Measurements from ENCODE around the gene TP53BP1. TPM values are rescaled to one million over a fixed set of nuclear protein-coding genes. Genes with fewer than 3 reads are reported as not detected.

The TP53BP1 gene
- polyA plus RNA-seq, 3 donors: 1.8 to 6.7 (median 3.1) TPM

DNA sequence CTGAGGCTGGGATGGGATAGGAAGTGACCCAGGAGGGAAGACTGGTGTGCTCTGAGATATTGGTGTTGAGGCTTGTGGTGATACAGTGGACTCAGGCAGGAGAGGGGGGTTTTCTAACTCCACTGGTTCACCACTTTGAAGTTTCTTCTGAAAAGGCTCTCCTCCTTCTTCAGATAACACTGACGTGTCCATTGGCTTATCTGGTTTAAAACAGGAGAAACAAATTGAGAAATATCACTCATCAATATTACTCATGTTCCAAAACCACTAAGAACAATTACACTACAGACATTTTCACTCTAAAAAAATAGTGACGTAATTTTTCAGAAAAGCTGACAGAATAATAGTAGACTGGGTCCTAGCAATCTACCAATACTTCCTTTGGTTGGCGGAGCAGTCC is 23.1 kb downstream of the TP53BP1 start:
- Mint-ChIP-seq H3K27ac (peak overlapping the region in 2 of 7 donors; percentile 9 to 20), H3K9me3 (no peaks in the 10 kb centered on the region)
- intact Hi-C loops (cut with micrococcal nuclease): no loop called here

DNA sequence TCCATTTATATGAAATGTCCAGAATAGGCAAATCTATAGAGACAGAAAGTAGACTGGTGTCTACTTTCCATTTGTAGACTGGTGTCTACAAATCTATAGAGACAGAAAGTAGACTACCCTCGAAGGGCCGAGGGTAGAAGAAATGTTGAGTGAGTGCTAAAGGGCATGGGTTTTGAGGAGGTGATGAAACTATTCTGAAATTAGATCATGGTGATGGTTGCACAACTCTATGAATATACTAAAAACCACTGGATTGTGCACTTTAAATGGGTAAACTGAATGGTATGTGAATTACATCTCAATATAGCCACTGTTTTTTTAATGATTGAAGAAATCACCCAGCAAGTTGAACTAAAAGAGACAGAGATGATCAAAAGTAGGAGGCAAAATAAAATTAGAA is 27.9 kb downstream of the TP53BP1 start:
- WGBS (ENCODE audit: insufficient coverage): no CpG with 5 or more reads among the region's 2 CpGs
- H3K79me2 ChIP-seq (ENCODE audit: insufficient read depth, low read length): no peaks in the 10 kb centered on the region
- H3K4me3 ChIP-seq (replicated peaks in 1 of 3; ENCODE audit: low read depth in 2 of 3, low read length in 3 of 3): no peak overlapping the region
- Mint-ChIP-seq H3K4me3 (no peak overlapping the region), H3K27ac (peak overlapping the region in 5 of 7 donors; percentile 1 to 75 (median 47)), H3K4me1 (peaks cover 20% of the 10 kb centered on the region), H3K9me3 (no peaks in the 10 kb centered on the region), H3K36me3 (peaks cover 15 to 21% of the 10 kb centered on the region in 2 donors), H3K27me3 (ENCODE audit: low read depth in 3 of 3) (no peaks in the 10 kb centered on the region)
- TF ChIP-seq, protein P1, sequence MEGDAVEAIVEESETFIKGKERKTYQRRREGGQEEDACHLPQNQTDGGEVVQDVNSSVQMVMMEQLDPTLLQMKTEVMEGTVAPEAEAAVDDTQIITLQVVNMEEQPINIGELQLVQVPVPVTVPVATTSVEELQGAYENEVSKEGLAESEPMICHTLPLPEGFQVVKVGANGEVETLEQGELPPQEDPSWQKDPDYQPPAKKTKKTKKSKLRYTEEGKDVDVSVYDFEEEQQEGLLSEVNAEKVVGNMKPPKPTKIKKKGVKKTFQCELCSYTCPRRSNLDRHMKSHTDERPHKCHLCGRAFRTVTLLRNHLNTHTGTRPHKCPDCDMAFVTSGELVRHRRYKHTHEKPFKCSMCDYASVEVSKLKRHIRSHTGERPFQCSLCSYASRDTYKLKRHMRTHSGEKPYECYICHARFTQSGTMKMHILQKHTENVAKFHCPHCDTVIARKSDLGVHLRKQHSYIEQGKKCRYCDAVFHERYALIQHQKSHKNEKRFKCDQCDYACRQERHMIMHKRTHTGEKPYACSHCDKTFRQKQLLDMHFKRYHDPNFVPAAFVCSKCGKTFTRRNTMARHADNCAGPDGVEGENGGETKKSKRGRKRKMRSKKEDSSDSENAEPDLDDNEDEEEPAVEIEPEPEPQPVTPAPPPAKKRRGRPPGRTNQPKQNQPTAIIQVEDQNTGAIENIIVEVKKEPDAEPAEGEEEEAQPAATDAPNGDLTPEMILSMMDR (IDR thresholded peaks at IDR 0.05): no peak
- no peaks in the 10 kb centered on the region for H3K9me3 ChIP-seq (replicated peaks in 1 of 2; ENCODE audit: control insufficient read depth in 1 of 2, insufficient read depth in 1 of 2, low read length in 2 of 2)
- H3K27ac ChIP-seq (ENCODE audit: low read depth in 1 of 2, low read length in 2 of 2): peak overlapping the region in 1 of 2 donors; percentile 15
- H2AFZ ChIP-seq (ENCODE audit: insufficient read depth, low read depth, low read length, poor library complexity, severe bottlenecking): no peak overlapping the region
- H3K9ac ChIP-seq (ENCODE audit: insufficient read depth, low read length, poor library complexity, severe bottlenecking): no peak overlapping the region
- peak; percentile 11 to 40 (median 26) for DNase-seq
- H3K27me3 ChIP-seq (ENCODE audit: control insufficient read depth in 2 of 2, insufficient read depth in 2 of 2, low read length in 2 of 2): no peaks in the 10 kb centered on the region
- intact Hi-C loops (cut with micrococcal nuclease): no loop called here
- H3K4me2 ChIP-seq (replicated peaks; ENCODE audit: extremely low read depth, low read length, poor library complexity, severe bottlenecking): peak overlapping the region; percentile 43
- H3K36me3 ChIP-seq (replicated peaks in 1 of 2; ENCODE audit: control insufficient read depth in 1 of 2, insufficient read depth in 2 of 2, low read length in 2 of 2): peaks cover 4 to 7% of the 10 kb centered on the region in 2 donors
- peaks cover 8 to 18% of the 10 kb centered on the region in 2 donors for H3K4me1 ChIP-seq (ENCODE audit: control insufficient read depth in 1 of 2, insufficient read depth in 2 of 2, low read length in 2 of 2)
- no peaks in the 10 kb centered on the region for H4K20me1 ChIP-seq (ENCODE audit: insufficient read depth, low read length)

More for the DNA sequence above, 23.1 kb downstream of the TP53BP1 start:
- TF ChIP-seq, protein P1 (IDR thresholded peaks at IDR 0.05): no peak
- H2AFZ ChIP-seq (ENCODE audit: insufficient read depth, low read depth, low read length, poor library complexity, severe bottlenecking): no peak overlapping the region
- H3K4me1 Mint-ChIP-seq: peaks cover 12% of the 10 kb centered on the region
- no peak overlapping the region for H3K27ac ChIP-seq (ENCODE audit: low read depth in 1 of 2, low read length in 2 of 2)
- no peak overlapping the region for H3K4me3 Mint-ChIP-seq
- H3K36me3 Mint-ChIP-seq: peaks cover 34 to 40% of the 10 kb centered on the region in 2 donors
- no peak overlapping the region for H3K4me3 ChIP-seq (replicated peaks in 1 of 3; ENCODE audit: low read depth in 2 of 3, low read length in 3 of 3)
- no peaks in the 10 kb centered on the region for H3K79me2 ChIP-seq (ENCODE audit: insufficient read depth, low read length)
- H3K27me3 ChIP-seq (ENCODE audit: control insufficient read depth in 2 of 2, insufficient read depth in 2 of 2, low read length in 2 of 2): no peaks in the 10 kb centered on the region
- no peak overlapping the region for H3K4me2 ChIP-seq (replicated peaks; ENCODE audit: extremely low read depth, low read length, poor library complexity, severe bottlenecking)
- H3K4me1 ChIP-seq (ENCODE audit: control insufficient read depth in 1 of 2, insufficient read depth in 2 of 2, low read length in 2 of 2): peaks cover 8 to 12% of the 10 kb centered on the region in 2 donors
- no peaks in the 10 kb centered on the region for H4K20me1 ChIP-seq (ENCODE audit: insufficient read depth, low read length)
- no peak overlapping the region for H3K9ac ChIP-seq (ENCODE audit: insufficient read depth, low read length, poor library complexity, severe bottlenecking)
- WGBS (ENCODE audit: insufficient coverage): no CpG with 5 or more reads among the region's 3 CpGs
- peaks cover 18 to 30% of the 10 kb centered on the region in 2 donors for H3K36me3 ChIP-seq (replicated peaks in 1 of 2; ENCODE audit: control insufficient read depth in 1 of 2, insufficient read depth in 2 of 2, low read length in 2 of 2)
- no peak for DNase-seq
- H3K9me3 ChIP-seq (replicated peaks in 1 of 2; ENCODE audit: control insufficient read depth in 1 of 2, insufficient read depth in 1 of 2, low read length in 2 of 2): no peaks in the 10 kb centered on the region
- H3K27me3 Mint-ChIP-seq (ENCODE audit: low read depth in 3 of 3): peaks cover 0 to 1% (median 0%) of the 10 kb centered on the region in 3 donors
